HepG2 (cell line): Measurements from ENCODE around the gene CSTB. TPM values are rescaled to one million over a fixed set of nuclear protein-coding genes. Genes with fewer than 3 reads are reported as not detected.

Source experiments
- ATAC-seq: fragments of 200-7000 bp; cut with Tn5 transposase; 3 replicates; pipeline ENCODE4 v1.9.1; 2020; ENCODE audit warnings: mild to moderate bottlenecking, moderate library complexity
- BruUV-seq: library from RNA; stranded (reverse); fragments of 400-500 nt; replicated peaks from 2 replicates; lab custom pipeline; 2021; lab: Mats Ljungman, UMichigan
- CTCF ChIA-PET: fragments of 300-600 bp; formaldehyde crosslinking; extraction: SDS; loops from one replicate; lab custom pipeline; 2021; ENCODE audit warnings: low total read pairs, inconsistent platforms, low intra/inter-chr PET ratio; lab: Yijun Ruan, JAX
- POLR2A ChIA-PET: fragments of 350-600 bp; sonication (Branson Sonifier 250); formaldehyde crosslinking; loops from one replicate; lab custom pipeline; 2020; ENCODE audit warnings: antibody characterized with exemption, inconsistent platforms; lab: Yijun Ruan, JAX
- DNase-seq: peaks from one replicate; pipeline ENCODE4 v3.0.0-alpha.2; 2015; ENCODE audit warnings: low spot score
- FAIRE-seq: peaks from 3 replicates; lab custom pipeline; 2011; peaks lifted over from hg19 to GRCh38; lab: Jason Lieb, UNC
- H2AFZ ChIP-seq: one replicate; pipeline ENCODE4 v1.6.1; 2011; ENCODE audit warnings: low read length, inconsistent platforms
- H3K27ac ChIP-seq: fragments of 300-600 bp; 3 replicates; pipeline ENCODE4 v1.8.0; 2011; ENCODE audit warnings: mixed run types, mild to moderate bottlenecking, mixed read lengths, low read length, inconsistent platforms; ENCODE audit not compliant: insufficient read depth; ENCODE audit errors: extremely low read length
- H3K27me3 ChIP-seq, 2 experiments: fragments of 200-600 bp in 1 of 2; 2 replicates in 1 of 2; 3 replicates in 1 of 2; pipeline versions ENCODE4 v1.6.0 to v1.8.0; 2011; ENCODE audit warnings: low read length in 2 of 2, mild to moderate bottlenecking in 2 of 2, moderate library complexity in 2 of 2, inconsistent platforms in 1 of 2; ENCODE audit not compliant: insufficient read depth in 2 of 2, control insufficient read depth in 1 of 2
- H3K36me3 ChIP-seq, 2 experiments: fragments of 200-600 bp in 1 of 2; replicated peaks in 1 of 2; 2 replicates in 1 of 2; 3 replicates in 1 of 2; pipeline versions ENCODE4 v1.5.1 to v1.8.0; 2011; ENCODE audit warnings: low read length in 2 of 2, inconsistent platforms in 1 of 2; ENCODE audit not compliant: insufficient read depth in 2 of 2, control insufficient read depth in 1 of 2
- H3K4me1 ChIP-seq: 2 replicates; pipeline ENCODE4 v1.5.1; 2012; ENCODE audit warnings: low read length, inconsistent platforms; ENCODE audit not compliant: insufficient read depth
- H3K4me2 ChIP-seq: 2 replicates; pipeline ENCODE4 v1.6.0; 2011; ENCODE audit warnings: low read depth, low read length, inconsistent platforms
- H3K4me3 ChIP-seq, 3 experiments: fragments of 200-600 bp in 1 of 3; sonication (generic), shearing (Covaris generic) in 1 of 3; replicated peaks in 1 of 3; 2 replicates each; pipeline ENCODE4 v1.5.1; 2011 to 2016; ENCODE audit warnings: low read length in 3 of 3, inconsistent platforms in 2 of 3, low read depth in 2 of 3, mild to moderate bottlenecking in 2 of 3, control low read depth in 1 of 3, mixed read lengths in 1 of 3; ENCODE audit not compliant: insufficient read depth in 1 of 3
- H3K79me2 ChIP-seq: one replicate; pipeline ENCODE4 v1.6.1; 2011; ENCODE audit warnings: low read length, inconsistent platforms; ENCODE audit not compliant: insufficient read depth
- H3K9ac ChIP-seq: 2 replicates; pipeline ENCODE4 v1.6.0; 2011; ENCODE audit warnings: mild to moderate bottlenecking, low read depth, low read length, inconsistent platforms; ENCODE audit not compliant: insufficient read depth
- H3K9me3 ChIP-seq: 2 replicates; pipeline ENCODE4 v1.5.1; 2012; ENCODE audit warnings: mild to moderate bottlenecking, low read length
- H4K20me1 ChIP-seq: 2 replicates; pipeline ENCODE4 v1.6.0; 2011; ENCODE audit warnings: inconsistent platforms, mild to moderate bottlenecking, low read length, moderate library complexity; ENCODE audit not compliant: insufficient read depth
- IRX3 ChIP-seq: sonication (generic); formaldehyde crosslinking; IDR thresholded peaks from 2 replicates; pipeline ENCODE4 v1.8.1; 2023; ENCODE audit warnings: mild to moderate bottlenecking, low read depth, missing genetic modification reagents, borderline replicate concordance
- NFE2L1 ChIP-seq: sonication (generic); formaldehyde crosslinking; IDR thresholded peaks from 2 replicates; pipeline ENCODE4 v1.4.0; 2020; ENCODE audit warnings: missing genetic modification reagents, mild to moderate bottlenecking, borderline replicate concordance
- NR2F1 ChIP-seq, 2 experiments: fragments of 450-650 bp in 1 of 2; formaldehyde crosslinking in 1 of 2; IDR thresholded peaks; 2 replicates each; pipeline versions ENCODE4 v1.5.0 to v1.6.1; 2016 to 2020; ENCODE audit warnings: mild to moderate bottlenecking in 1 of 2, missing compliant biosample characterization in 1 of 2, missing genetic modification reagents in 1 of 2, moderate library complexity in 1 of 2
- PHF21A ChIP-seq: sonication (generic); formaldehyde crosslinking; IDR thresholded peaks from 2 replicates; pipeline ENCODE4 v1.5.0; 2020; ENCODE audit warnings: mild to moderate bottlenecking, missing genetic modification reagents
- RFX5 ChIP-seq: IDR thresholded peaks from 2 replicates; pipeline ENCODE4 v1.6.1; 2011; ENCODE audit warnings: low read depth, low read length, improper control_type of control experiment
- SUZ12 ChIP-seq: fragments of 150-350 bp; IDR thresholded peaks from 2 replicates; pipeline ENCODE4 v1.6.1; 2014; ENCODE audit warnings: low read depth, low read length
- ZNF33A ChIP-seq: sonication (generic); formaldehyde crosslinking; IDR thresholded peaks from 2 replicates; pipeline ENCODE4 v1.5.1; 2020; ENCODE audit warnings: missing genetic modification reagents, mild to moderate bottlenecking, moderate library complexity, borderline replicate concordance
- ZNF552 ChIP-seq: sonication (generic); formaldehyde crosslinking; IDR thresholded peaks from 2 replicates; pipeline ENCODE4 v1.9.0; 2022; ENCODE audit warnings: missing genetic modification reagents, mild to moderate bottlenecking, borderline replicate concordance
- ZNF7 ChIP-seq: IDR thresholded peaks from 2 replicates; pipeline ENCODE4 v1.6.1; 2016; ENCODE audit warnings: missing biosample characterization, missing genetic modification reagents
- ZNF777 ChIP-seq: sonication (generic); formaldehyde crosslinking; IDR thresholded peaks from 2 replicates; pipeline ENCODE4 v1.4.0; 2020; ENCODE audit warnings: missing genetic modification reagents
- WGBS: methylation state at CpG from one replicate; pipeline ENCODE4 v1.1.6; 2017; ENCODE audit warnings: low lambda C conversion rate; 5-methylcytosine and 5-hydroxymethylcytosine counted together
- in situ Hi-C: cut with HindIII; loops from 2 replicates; pipeline ENCODE4 v1.10.0; 2017; ENCODE audit warnings: low pct_unique_long_range_greater_than_20kb; ENCODE audit not compliant: extremely low pct_ligation_motif_present
- intact Hi-C: fragments of 100-400 bp; cut with micrococcal nuclease; formaldehyde crosslinking; loops from one replicate; pipeline ENCODE4 v1.10.0; 2022; ENCODE audit not compliant: unreplicated experiment
- polyA plus RNA-seq, 8 experiments: library from polyadenylated mRNA; depleted of rRNA in 3 of 8; stranded (reverse) in 7 of 8; unstranded in 1 of 8; fragments of >200 nt; fragmentation: Illumina TruSeq in 4 of 8; extraction: Trizol in 4 of 8; gene quantifications; 2 replicates each; pipeline versions ENCODE4 v1.2.1 to v1.2.3, GENCODE V29; 2011 to 2016; ENCODE audit warnings: low read depth in 4 of 8, missing spikeins in 1 of 8, mixed read lengths in 1 of 8; ENCODE audit not compliant: insufficient read depth in 1 of 8
- total RNA-seq, 5 experiments: library from RNA; depleted of rRNA; stranded (reverse); fragments of >200 nt; fragmentation: Illumina TruSeq; extraction: Trizol; gene quantifications; 2 replicates each; pipeline ENCODE4 v1.2.3, GENCODE V29; 2016; ENCODE audit warnings: low read depth in 1 of 5
- TF ChIP-seq, protein P1 (sequence below): sonication (generic); formaldehyde crosslinking; IDR thresholded peaks from 2 replicates; pipeline ENCODE4 v1.4.0; 2020; ENCODE audit warnings: mild to moderate bottlenecking, missing genetic modification reagents

CSTB gene
- total and polyA plus RNA-seq, 2 of the 13 experiments (the other 11 are each of a cell fraction or from before 2014, with no cell fraction given) = 11.7 to 94.1 TPM

DNA sequence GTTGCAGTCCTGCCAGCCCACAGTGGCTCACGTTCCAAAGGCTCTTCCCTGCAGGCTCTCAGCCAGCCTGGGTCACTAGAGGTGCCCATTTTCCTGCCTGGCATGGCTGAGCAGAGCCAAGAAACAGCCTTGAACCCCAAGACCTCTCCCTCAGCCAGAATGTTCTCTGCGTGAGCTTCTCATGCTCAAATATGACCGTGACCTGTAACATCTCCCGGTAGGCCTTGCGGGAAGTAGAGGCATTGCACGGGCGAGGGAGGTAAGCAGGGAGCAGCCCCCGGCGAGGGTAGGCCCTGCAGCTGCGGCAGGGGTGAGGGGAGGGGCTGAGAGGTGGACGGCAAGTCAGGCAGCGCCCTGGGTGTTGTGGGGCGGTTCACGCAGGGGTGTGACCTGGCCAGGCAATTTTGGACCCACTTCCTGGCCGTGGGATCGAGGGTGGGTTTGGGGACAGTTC lies 33.3 kb upstream of the CSTB start:
- Histone ChIP-seq H3K4me3 (no peak overlapping the region), H3K4me1 (peaks cover 34% of the 10 kb centered on the region), H3K9ac (no peak overlapping the region), H3K79me2 (no peaks in the 10 kb centered on the region), H4K20me1 (no peaks in the 10 kb centered on the region), H3K27me3 (peaks cover 0 to 2% of the 10 kb centered on the region in 2 experiments; a peak in 2 of 5 replicates), H2AFZ (no peak overlapping the region), H3K27ac (no peak overlapping the region), H3K4me2 (no peak overlapping the region), H3K36me3 (peaks cover 1 to 4% of the 10 kb centered on the region in 2 experiments; a peak in 2 of 5 replicates), H3K9me3 (no peaks in the 10 kb centered on the region)
- no peak for TF ChIP-seq SUZ12
- no peak for TF ChIP-seq ZNF777 (CRISPR knock-in tag)
- no peak for TF ChIP-seq ZNF7
- no peak for TF ChIP-seq PHF21A
- no peak for TF ChIP-seq NR2F1 (CRISPR knock-in tag; IDR thresholded peaks at IDR 0.05)
- TF ChIP-seq IRX3 (CRISPR knock-in tag) = no peak
- TF ChIP-seq, protein P1, sequence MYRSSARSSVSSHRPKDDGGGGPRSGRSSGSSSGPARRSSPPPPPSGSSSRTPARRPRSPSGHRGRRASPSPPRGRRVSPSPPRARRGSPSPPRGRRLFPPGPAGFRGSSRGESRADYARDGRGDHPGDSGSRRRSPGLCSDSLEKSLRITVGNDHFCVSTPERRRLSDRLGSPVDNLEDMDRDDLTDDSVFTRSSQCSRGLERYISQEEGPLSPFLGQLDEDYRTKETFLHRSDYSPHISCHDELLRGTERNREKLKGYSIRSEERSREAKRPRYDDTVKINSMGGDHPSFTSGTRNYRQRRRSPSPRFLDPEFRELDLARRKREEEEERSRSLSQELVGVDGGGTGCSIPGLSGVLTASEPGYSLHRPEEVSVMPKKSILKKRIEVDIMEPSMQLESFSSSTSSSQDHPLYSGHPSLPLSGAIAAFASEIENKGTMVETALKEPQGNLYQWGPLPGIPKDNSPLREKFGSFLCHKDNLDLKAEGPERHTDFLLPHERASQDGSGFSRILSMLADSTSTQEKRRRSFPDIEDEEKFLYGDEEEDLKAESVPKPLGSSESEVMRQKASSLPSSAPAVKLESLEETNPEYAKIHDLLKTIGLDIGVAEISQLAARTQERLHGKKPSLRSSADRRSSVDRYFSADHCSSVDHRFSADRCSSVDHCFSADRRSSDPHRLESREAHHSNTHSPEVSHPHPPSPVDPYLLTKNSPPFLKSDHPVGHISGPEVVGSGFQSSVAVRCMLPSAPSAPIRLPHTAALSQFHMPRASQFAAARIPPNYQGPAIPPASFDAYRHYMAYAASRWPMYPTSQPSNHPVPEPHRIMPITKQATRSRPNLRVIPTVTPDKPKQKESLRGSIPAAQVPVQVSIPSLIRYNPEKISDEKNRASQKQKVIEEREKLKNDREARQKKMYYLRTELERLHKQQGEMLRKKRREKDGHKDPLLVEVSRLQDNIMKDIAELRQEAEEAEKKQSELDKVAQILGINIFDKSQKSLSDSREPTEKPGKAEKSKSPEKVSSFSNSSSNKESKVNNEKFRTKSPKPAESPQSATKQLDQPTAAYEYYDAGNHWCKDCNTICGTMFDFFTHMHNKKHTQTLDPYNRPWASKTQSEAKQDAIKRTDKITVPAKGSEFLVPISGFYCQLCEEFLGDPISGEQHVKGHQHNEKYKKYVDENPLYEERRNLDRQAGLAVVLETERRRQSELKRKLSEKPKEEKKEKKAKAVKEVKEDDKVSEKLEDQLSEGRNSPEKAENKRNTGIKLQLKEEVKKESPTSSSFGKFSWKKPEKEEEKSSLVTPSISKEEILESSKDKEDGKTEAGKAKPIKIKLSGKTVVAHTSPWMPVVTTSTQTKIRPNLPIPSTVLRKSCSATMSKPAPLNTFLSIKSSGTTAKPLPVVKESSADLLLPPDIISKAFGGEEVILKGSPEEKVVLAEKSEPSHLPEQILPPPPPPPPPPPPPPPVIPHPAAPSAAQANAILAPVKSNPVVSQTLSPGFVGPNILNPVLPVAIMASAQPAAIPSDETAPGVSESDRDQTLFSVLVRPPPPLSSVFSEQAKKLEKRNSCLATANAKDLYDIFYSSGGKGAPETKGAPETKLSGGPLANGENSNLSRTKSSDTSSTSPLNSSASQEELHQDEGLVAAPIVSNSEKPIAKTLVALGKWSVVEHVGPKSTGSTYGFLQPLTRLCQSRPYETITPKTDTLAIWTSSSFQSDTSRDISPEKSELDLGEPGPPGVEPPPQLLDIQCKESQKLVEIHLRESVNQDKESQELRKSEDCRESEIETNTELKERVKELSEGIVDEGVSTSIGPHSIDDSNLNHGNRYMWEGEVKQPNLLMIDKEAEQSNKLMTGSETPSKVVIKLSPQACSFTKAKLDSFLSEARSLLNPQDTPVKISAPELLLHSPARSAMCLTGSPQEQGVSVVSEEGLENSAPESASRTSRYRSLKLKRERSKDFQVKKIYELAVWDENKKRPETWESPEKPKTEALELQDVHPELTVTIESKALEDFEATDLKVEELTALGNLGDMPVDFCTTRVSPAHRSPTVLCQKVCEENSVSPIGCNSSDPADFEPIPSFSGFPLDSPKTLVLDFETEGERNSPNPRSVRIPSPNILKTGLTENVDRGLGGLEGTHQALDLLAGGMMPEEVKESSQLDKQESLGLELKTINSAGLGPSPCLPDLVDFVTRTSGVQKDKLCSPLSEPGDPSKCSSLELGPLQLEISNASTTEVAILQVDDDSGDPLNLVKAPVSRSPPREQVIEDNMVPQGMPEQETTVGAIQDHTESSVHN (CRISPR knock-in tag) = no peak
- no peak for TF ChIP-seq RFX5
- no peak for TF ChIP-seq NFE2L1 (CRISPR knock-in tag)
- no peak for TF ChIP-seq ZNF552 (CRISPR knock-in tag)
- TF ChIP-seq ZNF33A = no peak
- FAIRE-seq (no peak), DNase-seq (no peak), ATAC-seq (no peak)
- in situ Hi-C loops (no loop called here), intact Hi-C loops (no loop called here)
- WGBS = 97% methylated on average over 16 of the region's 16 CpGs
- POLR2A ChIA-PET = no interaction called here
- CTCF ChIA-PET = no interaction called here
- BruUV-seq = no TSS peak
